H7 (cell line): Measurements from ENCODE around the gene PCDHGA7. TPM values are rescaled to one million over a fixed set of nuclear protein-coding genes. Genes with fewer than 3 reads are reported as not detected.
"Not testable (repeated sequence)": the region's sequence is repeated elsewhere in the genome, so short reads cannot be mapped to it uniquely, and the experiment has no call there.

Experiments
- DNase-seq: peaks from one replicate; pipeline ENCODE4 v3.0.0; 2012
- H3K27me3 ChIP-seq: 2 replicates; pipeline ENCODE4 v1.6.0; 2011; ENCODE audit warnings: mild to moderate bottlenecking, low read length; ENCODE audit not compliant: control insufficient read depth, insufficient read depth
- H3K36me3 ChIP-seq: replicated peaks from 2 replicates; pipeline ENCODE4 v1.5.1; 2011; ENCODE audit warnings: low read length; ENCODE audit not compliant: control insufficient read depth, insufficient read depth
- H3K4me3 ChIP-seq: 2 replicates; pipeline ENCODE4 v1.5.1; 2011; ENCODE audit warnings: low read depth, mild to moderate bottlenecking, control low read depth, low read length, moderate library complexity; ENCODE audit not compliant: insufficient read depth
- total RNA-seq: library from RNA; depleted of rRNA; stranded (reverse); fragments of >200 nt; shearing (Covaris generic); gene quantifications from 2 replicates; pipeline ENCODE4 v1.2.3, GENCODE V29; 2014

Gene PCDHGA7
- total RNA-seq, 1 experiment from 2014 or later: not detected

GRCh38 chr5:141384471-141385267 lies 2.1 kb downstream of the PCDHGA7 start:
- H3K4me3 ChIP-seq: no peak overlapping the region
- no peaks in the 10 kb centered on the region for H3K27me3 ChIP-seq
- no peaks in the 10 kb centered on the region for H3K36me3 ChIP-seq
- no peak for DNase-seq

- H3K36me3 ChIP-seq: not testable (repeated sequence)
- peak; percentile 50 for DNase-seq
Observed at GRCh38 chr5:141387557-141388311, 5.2 kb downstream of the PCDHGA7 start, which contains the start of gene PCDHGB4. TSS of gene PCDHGB4 (plus strand) at chr5:141387698. CDS start at chr5:141387885, 187 bp downstream.

GRCh38 chr5:141388661-141389060 lies 6.1 kb downstream of the PCDHGA7 start:
- no peak for DNase-seq
- Histone ChIP-seq H3K36me3 (no peaks in the 10 kb centered on the region), H3K27me3 (no peaks in the 10 kb centered on the region), H3K4me3 (no peak overlapping the region)

More at GRCh38 chr5:141387557-141388311, 5.2 kb downstream of the PCDHGA7 start, which contains the start of gene PCDHGB4:
- H3K4me3 ChIP-seq: peak within 1 kb of the TSS; percentile 41; the same call in 1 of the 2 replicates
- H3K27me3 ChIP-seq: not testable (repeated sequence)

- Histone ChIP-seq H3K27me3 (no peaks in the 10 kb centered on the region), H3K36me3 (no peaks in the 10 kb centered on the region), H3K4me3 (no peak overlapping the region)
- no peak for DNase-seq
Observed at GRCh38 chr5:141389153-141390042, 6.9 kb downstream of the PCDHGA7 start.

GRCh38 chr5:141392429-141393198 lies 10.1 kb downstream of the PCDHGA7 start, which contains the start of gene PCDHGA8:
TSS of gene PCDHGA8 (plus strand) at chr5:141392633. CDS start at chr5:141392814, 181 bp downstream.
- no peaks in the 10 kb centered on the region for H3K27me3 ChIP-seq
- H3K36me3 ChIP-seq: no peaks in the 10 kb centered on the region
- no peak within 1 kb of the TSS for H3K4me3 ChIP-seq
- no peak for DNase-seq

- H3K4me3 ChIP-seq: no peak overlapping the region
- no peak for DNase-seq
- H3K36me3 ChIP-seq: no peaks in the 10 kb centered on the region
- no peaks in the 10 kb centered on the region for H3K27me3 ChIP-seq
Observed at GRCh38 chr5:141393267-141393666, 10.7 kb downstream of the PCDHGA7 start.

GRCh38 chr5:141394401-141395187 lies 12.1 kb downstream of the PCDHGA7 start:
- H3K4me3 ChIP-seq, H3K27me3 ChIP-seq, DNase-seq, H3K36me3 ChIP-seq: not testable (repeated sequence)

- peak; percentile 41 for DNase-seq
- not testable (repeated sequence) for H3K27me3 ChIP-seq, H3K4me3 ChIP-seq, H3K36me3 ChIP-seq
Observed at GRCh38 chr5:141397756-141398551, 15.4 kb downstream of the PCDHGA7 start, which contains the start of gene PCDHGB5. TSS of gene PCDHGB5 (plus strand) at chr5:141397947. CDS start at chr5:141398128, 181 bp downstream.

GRCh38 chr5:141398608-141399007 lies 16.1 kb downstream of the PCDHGA7 start:
- DNase-seq: peak; percentile 28
- H3K4me3 ChIP-seq: no peak overlapping the region

GRCh38 chr5:141399555-141400258 lies 17.2 kb downstream of the PCDHGA7 start:
- DNase-seq: no peak
- Histone ChIP-seq H3K36me3 (no peaks in the 10 kb centered on the region), H3K27me3 (no peaks in the 10 kb centered on the region), H3K4me3 (no peak overlapping the region)

More at GRCh38 chr5:141398608-141399007, 16.1 kb downstream of the PCDHGA7 start:
- Histone ChIP-seq H3K36me3 (no peaks in the 10 kb centered on the region), H3K27me3 (no peaks in the 10 kb centered on the region)

GRCh38 chr5:141402553-141403243 lies 20.2 kb downstream of the PCDHGA7 start, which contains the start of gene PCDHGA9:
TSS of gene PCDHGA9 (plus strand) at chr5:141402778. CDS start at chr5:141402953, 175 bp downstream.
- DNase-seq: peak; percentile 78
- no peaks in the 10 kb centered on the region for H3K36me3 ChIP-seq
- no peaks in the 10 kb centered on the region for H3K27me3 ChIP-seq
- H3K4me3 ChIP-seq: no peak within 1 kb of the TSS
